IMR-90 (cell line): ENCODE data around the gene C2orf69. TPM values are rescaled to one million over a fixed set of nuclear protein-coding genes. Genes with fewer than 3 reads are reported as not detected.

Experiments used
- ATAC-seq: fragments of 200-7000 bp; cut with Tn5 transposase; 2 replicates; pipeline ENCODE4 v1.9.1; 2020; ENCODE audit warnings: low read depth, mild to moderate bottlenecking, moderate library complexity
- BruUV-seq: library from RNA; stranded (reverse); fragments of 400-500 nt; replicated peaks from 2 replicates; lab custom pipeline; 2021; lab: Mats Ljungman, UMichigan
- CTCF ChIA-PET: fragments of 300-600 bp; formaldehyde crosslinking; extraction: SDS; loops from one replicate; lab custom pipeline; 2021; ENCODE audit warnings: antibody characterized with exemption; lab: Yijun Ruan, JAX
- POLR2A ChIA-PET: fragments of 300-600 bp; sonication (Branson Sonifier 250); formaldehyde crosslinking; loops from one replicate; lab custom pipeline; 2022; ENCODE audit warnings: antibody characterized with exemption; ENCODE audit not compliant: unreplicated experiment; lab: Charles Lee
- DNase-seq: peaks from one replicate; pipeline ENCODE4 v3.0.0; 2013
- H2AFZ ChIP-seq: replicated peaks from 2 replicates; pipeline ENCODE3; 2013; ENCODE audit warnings: low read length, mild to moderate bottlenecking; ENCODE audit not compliant: poor library complexity
- H2AK5ac ChIP-seq: 2 replicates; pipeline ENCODE4 v1.6.1; 2013; ENCODE audit warnings: low read depth, low read length, inconsistent platforms
- H2AK9ac ChIP-seq: replicated peaks from 2 replicates; pipeline ENCODE3; 2013; ENCODE audit warnings: mild to moderate bottlenecking, low read depth, low read length, moderate library complexity; ENCODE audit not compliant: poor library complexity
- H2BK120ac ChIP-seq: 2 replicates; pipeline ENCODE4 v1.6.1; 2013; ENCODE audit warnings: low read depth, low read length, inconsistent platforms
- H2BK15ac ChIP-seq: 3 replicates; pipeline ENCODE4 v1.6.1; 2013; ENCODE audit warnings: low read depth, low read length, inconsistent platforms
- H2BK20ac ChIP-seq: 2 replicates; pipeline ENCODE4 v1.6.1; 2013; ENCODE audit warnings: low read depth, mild to moderate bottlenecking, inconsistent platforms, low read length, moderate library complexity
- H2BK5ac ChIP-seq: 2 replicates; pipeline ENCODE4 v1.6.1; 2013; ENCODE audit warnings: mild to moderate bottlenecking, low read depth, low read length, inconsistent platforms; ENCODE audit not compliant: poor library complexity, severe bottlenecking
- H3K14ac ChIP-seq: replicated peaks from 2 replicates; pipeline ENCODE4 v1.6.1; 2013; ENCODE audit warnings: low read depth, low read length, inconsistent platforms
- H3K18ac ChIP-seq: 2 replicates; pipeline ENCODE4 v1.6.1; 2013; ENCODE audit warnings: low read depth, low read length, control low read depth
- H3K23ac ChIP-seq: 2 replicates; pipeline ENCODE4 v1.6.1; 2013; ENCODE audit warnings: low read depth, low read length, inconsistent platforms
- H3K27ac ChIP-seq: 2 replicates; pipeline ENCODE4 v1.5.1; 2013; ENCODE audit warnings: mild to moderate bottlenecking, control low read depth, low read length; ENCODE audit not compliant: insufficient read depth
- H3K27me3 ChIP-seq: 2 replicates; pipeline ENCODE4 v1.6.1; 2013; ENCODE audit warnings: low read length; ENCODE audit not compliant: control insufficient read depth, insufficient read depth
- H3K36me3 ChIP-seq: 2 replicates; pipeline ENCODE4 v1.6.1; 2013; ENCODE audit warnings: low read length, mixed read lengths; ENCODE audit not compliant: control insufficient read depth, insufficient read depth
- H3K4ac ChIP-seq: 2 replicates; pipeline ENCODE4 v1.6.1; 2013; ENCODE audit warnings: low read depth, low read length, inconsistent platforms
- H3K4me1 ChIP-seq: 2 replicates; pipeline ENCODE4 v1.6.1; 2013; ENCODE audit warnings: low read length, mixed read lengths; ENCODE audit not compliant: control insufficient read depth, insufficient read depth
- H3K4me2 ChIP-seq: 2 replicates; pipeline ENCODE4 v1.6.1; 2013; ENCODE audit warnings: low read depth, mild to moderate bottlenecking, control low read depth, low read length, moderate library complexity
- H3K4me3 ChIP-seq: 2 replicates; pipeline ENCODE4 v1.5.1; 2013; ENCODE audit warnings: low read depth, mild to moderate bottlenecking, control low read depth, low read length, moderate library complexity; ENCODE audit not compliant: insufficient read depth
- H3K56ac ChIP-seq: 2 replicates; pipeline ENCODE4 v1.6.1; 2013; ENCODE audit warnings: low read length, inconsistent platforms; ENCODE audit not compliant: insufficient read depth; ENCODE audit errors: extremely low read depth
- H3K79me1 ChIP-seq, 2 experiments: 2 replicates each; pipeline ENCODE4 v1.6.1; 2013; ENCODE audit warnings: low read length in 2 of 2, inconsistent platforms in 1 of 2, low read depth in 1 of 2
- H3K9ac ChIP-seq: 2 replicates; pipeline ENCODE4 v1.6.1; 2013; ENCODE audit warnings: low read depth, low read length, control low read depth
- H3K9me1 ChIP-seq: 2 replicates; pipeline ENCODE4 v1.6.1; 2013; ENCODE audit warnings: low read length, inconsistent platforms; ENCODE audit not compliant: insufficient read depth
- H3K9me3 ChIP-seq: 2 replicates; pipeline ENCODE4 v1.6.1; 2013; ENCODE audit warnings: low read length; ENCODE audit not compliant: control insufficient read depth, insufficient read depth
- H4K20me1 ChIP-seq: 2 replicates; pipeline ENCODE4 v1.6.1; 2013; ENCODE audit warnings: low read length, inconsistent platforms; ENCODE audit not compliant: insufficient read depth
- H4K5ac ChIP-seq: 2 replicates; pipeline ENCODE4 v1.6.1; 2013; ENCODE audit warnings: mild to moderate bottlenecking, low read depth, low read length, control low read depth
- H4K8ac ChIP-seq, 2 experiments: 2 replicates each; pipeline ENCODE4 v1.6.1; 2013; ENCODE audit warnings: low read depth in 2 of 2, low read length in 2 of 2, control low read depth in 1 of 2, inconsistent platforms in 1 of 2
- H4K91ac ChIP-seq: 2 replicates; pipeline ENCODE4 v1.6.1; 2013; ENCODE audit warnings: low read depth, low read length, inconsistent platforms; ENCODE audit not compliant: insufficient read depth
- BHLHE40 ChIP-seq: fragments of 150-350 bp; IDR thresholded peaks from 2 replicates; pipeline ENCODE4 v1.6.1; 2016; ENCODE audit warnings: mild to moderate bottlenecking, low read depth, low read length
- CEBPB ChIP-seq: IDR thresholded peaks from 2 replicates; pipeline ENCODE4 v1.6.1; 2012; ENCODE audit warnings: low read depth, low read length, improper control_type of control experiment
- CHD1 ChIP-seq: IDR thresholded peaks from 2 replicates; pipeline ENCODE4 v1.6.1; 2012; ENCODE audit warnings: low read depth, low read length, improper control_type of control experiment
- CTCF ChIP-seq: conservative IDR thresholded peaks from 2 replicates; pipeline ENCODE4 v1.5.1; 2012; ENCODE audit warnings: mild to moderate bottlenecking, low read depth, low read length, improper control_type of control experiment
- ELK1 ChIP-seq: fragments of 150-350 bp; IDR thresholded peaks from 2 replicates; pipeline ENCODE4 v1.6.1; 2016; ENCODE audit warnings: low read depth, mild to moderate bottlenecking, low read length, moderate library complexity, borderline replicate concordance
- FOS ChIP-seq: fragments of 150-350 bp; IDR thresholded peaks from 2 replicates; pipeline ENCODE4 v1.6.1; 2016; ENCODE audit warnings: low read depth, low read length
- MAFK ChIP-seq: IDR thresholded peaks from 2 replicates; pipeline ENCODE4 v1.6.1; 2012; ENCODE audit warnings: low read depth, low read length, improper control_type of control experiment
- MAZ ChIP-seq: IDR thresholded peaks from 2 replicates; pipeline ENCODE4 v1.6.1; 2012; ENCODE audit warnings: low read depth, mild to moderate bottlenecking, low read length, improper control_type of control experiment, moderate library complexity, borderline replicate concordance
- MXI1 ChIP-seq: IDR thresholded peaks from 2 replicates; pipeline ENCODE4 v1.6.1; 2012; ENCODE audit warnings: low read depth, mild to moderate bottlenecking, low read length, moderate library complexity, borderline replicate concordance
- NFE2L2 ChIP-seq: fragments of 150-350 bp; IDR thresholded peaks from 2 replicates; pipeline ENCODE4 v1.6.1; 2016; ENCODE audit warnings: low read depth, mild to moderate bottlenecking, low read length
- POLR2A ChIP-seq: IDR thresholded peaks from 2 replicates; pipeline ENCODE4 v1.6.1; 2012; ENCODE audit warnings: mild to moderate bottlenecking, low read depth, low read length
- RAD21 ChIP-seq: IDR thresholded peaks from 2 replicates; pipeline ENCODE4 v1.6.1; 2012; ENCODE audit warnings: low read length, improper control_type of control experiment
- RCOR1 ChIP-seq: IDR thresholded peaks from 2 replicates; pipeline ENCODE4 v1.6.1; 2012; ENCODE audit warnings: mild to moderate bottlenecking, low read length, improper control_type of control experiment; ENCODE audit not compliant: insufficient replicate concordance
- RFX5 ChIP-seq: IDR thresholded peaks from 2 replicates; pipeline ENCODE4 v1.8.0; 2012; ENCODE audit warnings: low read depth, mild to moderate bottlenecking, low read length, moderate library complexity
- SMC3 ChIP-seq: fragments of 150-350 bp; IDR thresholded peaks from 2 replicates; pipeline ENCODE4 v1.6.1; 2016; ENCODE audit warnings: low read depth, mild to moderate bottlenecking, antibody characterized with exemption, low read length, moderate library complexity
- WGBS, 2 experiments: methylation state at CpG; one replicate each; pipeline versions ENCODE4 v1.1.5 to v1.1.7; 2013; ENCODE audit warnings: missing lambda C conversion rate in 2 of 2; ENCODE audit not compliant: insufficient read length in 1 of 2; ENCODE audit errors: extremely low coverage in 2 of 2; 5-methylcytosine and 5-hydroxymethylcytosine counted together
- dilution Hi-C: fragments of 300-500 bp; cut with HindIII; formaldehyde crosslinking; loops from one replicate; pipeline ENCODE4 v1.14.3; 2018; ENCODE audit warnings: low sequenced_read_pairs; ENCODE audit not compliant: unreplicated experiment
- in situ Hi-C: fragments of 300-500 bp; cut with MboI; formaldehyde crosslinking; loops from 3 replicates; pipeline ENCODE4 v1.14.3; 2019; ENCODE audit warnings: low sequenced_read_pairs, inconsistent platforms, mixed read lengths
- intact Hi-C: fragments of 100-400 bp; cut with micrococcal nuclease; formaldehyde crosslinking; loops from 2 replicates; pipeline ENCODE4 v1.10.0; 2022
- polyA plus RNA-seq, 3 experiments: library from polyadenylated mRNA; depleted of rRNA; stranded (reverse); fragments of >200 nt; gene quantifications; 2 replicates each; pipeline ENCODE4 v1.2.3, GENCODE V29; 2012; ENCODE audit warnings: low replicate concordance in 1 of 3
- total RNA-seq: library from RNA; depleted of rRNA; stranded (reverse); fragments of >200 nt; gene quantifications from 2 replicates; pipeline ENCODE4 v1.2.3, GENCODE V29; 2012
- TF ChIP-seq, protein P1 (sequence below): fragments of 150-350 bp; IDR thresholded peaks from 2 replicates; pipeline ENCODE4 v1.6.1; 2017; ENCODE audit warnings: mild to moderate bottlenecking, antibody characterized with exemption, low read length, low read depth

C2orf69 gene
- total and polyA plus RNA-seq, 2 of the 4 experiments (the other 2 are of a cell fraction) = 3.1 to 4.7 TPM

DNA sequence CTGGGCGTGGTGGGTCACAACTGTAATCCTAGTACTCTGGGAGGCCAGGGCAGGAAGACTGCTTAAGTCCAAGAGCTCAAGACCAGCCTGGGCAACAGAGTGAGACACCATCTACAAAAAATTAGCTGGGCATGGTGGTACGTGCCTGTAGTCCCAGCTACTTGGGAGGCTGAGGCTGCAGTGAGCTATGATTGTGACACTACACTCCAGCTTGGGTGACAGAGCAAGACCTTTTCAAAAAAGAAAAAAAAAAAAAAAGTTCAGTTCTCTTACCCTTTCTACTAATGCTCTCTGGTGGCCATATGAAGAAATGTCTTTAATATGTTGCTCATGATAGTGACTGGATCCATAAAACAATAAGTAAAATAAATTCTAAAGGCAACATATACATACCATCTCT lies 29.3 kb downstream of the C2orf69 start:
- H3K4me2 ChIP-seq = no peak overlapping the region
- H3K56ac ChIP-seq = no peak overlapping the region
- in situ Hi-C loops (no loop called here), dilution Hi-C loops (no loop called here), intact Hi-C loops (loop anchor here (1.0 to 5.0 kb wide), 2 partner anchors 78 to 236 kb away; no protein-coding TSS in a partner anchor)
- no peaks in the 10 kb centered on the region; the same call in 1 of the 2 replicates for H3K4me1 ChIP-seq
- no peak overlapping the region for H4K91ac ChIP-seq
- H2BK5ac ChIP-seq = no peak overlapping the region
- no peak overlapping the region for H2AFZ ChIP-seq
- no peak overlapping the region for H2BK20ac ChIP-seq
- no peak for TF ChIP-seq POLR2A
- TF ChIP-seq FOS = no peak
- TF ChIP-seq BHLHE40 = no peak
- TF ChIP-seq CHD1 = no peak
- TF ChIP-seq NFE2L2 = no peak
- no peak for TF ChIP-seq RFX5
- TF ChIP-seq, protein P1, sequence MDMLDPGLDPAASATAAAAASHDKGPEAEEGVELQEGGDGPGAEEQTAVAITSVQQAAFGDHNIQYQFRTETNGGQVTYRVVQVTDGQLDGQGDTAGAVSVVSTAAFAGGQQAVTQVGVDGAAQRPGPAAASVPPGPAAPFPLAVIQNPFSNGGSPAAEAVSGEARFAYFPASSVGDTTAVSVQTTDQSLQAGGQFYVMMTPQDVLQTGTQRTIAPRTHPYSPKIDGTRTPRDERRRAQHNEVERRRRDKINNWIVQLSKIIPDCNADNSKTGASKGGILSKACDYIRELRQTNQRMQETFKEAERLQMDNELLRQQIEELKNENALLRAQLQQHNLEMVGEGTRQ = no peak
- peak; percentile 36 for TF ChIP-seq RAD21
- TF ChIP-seq ELK1 = no peak
- no peak for TF ChIP-seq MXI1
- no peak for TF ChIP-seq MAFK
- peak; percentile 41 for TF ChIP-seq CTCF
- TF ChIP-seq MAZ = no peak
- TF ChIP-seq SMC3 = peak; percentile 40; the same call in 1 of the 2 replicates
- no peak for TF ChIP-seq CEBPB
- TF ChIP-seq RCOR1 = no peak
- no peaks in the 10 kb centered on the region for H3K27me3 ChIP-seq
- H3K79me1 ChIP-seq = peaks cover 10 to 19% of the 10 kb centered on the region in 2 experiments
- H2AK9ac ChIP-seq = no peak overlapping the region
- CTCF ChIA-PET = interaction anchor here (0.7 to 1.4 kb wide), 6 partner anchors 9 to 235 kb away, joined by 3 to 6 read pairs (median 4); no protein-coding TSS in a partner anchor
- peak; percentile 62 for ATAC-seq
- H3K9me1 ChIP-seq = peaks cover 4% of the 10 kb centered on the region; the same call in 1 of the 2 replicates
- H4K8ac ChIP-seq = no peak overlapping the region
- no peak overlapping the region for H2BK120ac ChIP-seq
- H3K27ac ChIP-seq = no peak overlapping the region
- H2AK5ac ChIP-seq = no peak overlapping the region
- H3K36me3 ChIP-seq = peaks cover 11% of the 10 kb centered on the region
- H3K18ac ChIP-seq = no peak overlapping the region
- no peaks in the 10 kb centered on the region for H3K9me3 ChIP-seq
- no peak overlapping the region for H2BK15ac ChIP-seq
- DNase-seq = peak; percentile 38
- H4K20me1 ChIP-seq = 0 out of 2 replicates have a peak, but pooled peaks cover 2% of the 10 kb centered on the region
- H3K23ac ChIP-seq = no peak overlapping the region
- no peak overlapping the region for H4K5ac ChIP-seq
- H3K9ac ChIP-seq = no peak overlapping the region
- no peak overlapping the region for H3K14ac ChIP-seq
- no TSS peak for BruUV-seq
- no peak overlapping the region for H3K4ac ChIP-seq
- POLR2A ChIA-PET = no interaction called here
- no peak overlapping the region for H3K4me3 ChIP-seq
- WGBS, 2 experiments = 100% methylated on average over 1 of the region's 2 CpGs; no CpG with 5 or more reads in 1 of the 2 experiments
